ENCODE results near the gene FAM117A. TPM values are rescaled to one million over a fixed set of nuclear protein-coding genes. Genes with fewer than 3 reads are reported as not detected.
A peak's percentile ranks its signal among the peaks of the same experiment; 100 is the strongest.

Gene FAM117A
- total and polyA plus RNA-seq, 2 of the 4 experiments (the other 2 are of a cell fraction), result 0.72 to 3.4 TPM

GRCh38 chr17:49703557-49704277 lies 60.2 kb downstream of the FAM117A start:
- Histone ChIP-seq H3K4me3 (ENCODE audit: insufficient read depth, low read depth, low read length) (no peak overlapping the region), H3K4me1 (ENCODE audit: control insufficient read depth, insufficient read depth, low read length) (peaks cover 3% of the 10 kb centered on the region), H3K27me3 (ENCODE audit: control insufficient read depth, insufficient read depth, low read length) (no peaks in the 10 kb centered on the region), H3K4me2 (ENCODE audit: low read depth, low read length) (no peak overlapping the region), H3K9me3 (ENCODE audit: control insufficient read depth, insufficient read depth, low read length) (no peaks in the 10 kb centered on the region), H3K9ac (ENCODE audit: low read depth, low read length) (no peak overlapping the region), H3K9me1 (ENCODE audit: insufficient read depth, low read length) (peaks cover 2% of the 10 kb centered on the region; the same call in 1 of the 2 replicates), H4K20me1 (ENCODE audit: insufficient read depth, low read length) (no peaks in the 10 kb centered on the region), H2AK5ac (ENCODE audit: low read depth, low read length) (no peak overlapping the region), H2BK5ac (ENCODE audit: low read depth, low read length, poor library complexity, severe bottlenecking) (no peak overlapping the region), H2BK20ac (ENCODE audit: low read depth, low read length) (no peak overlapping the region), H2AFZ (replicated peaks; ENCODE audit: low read length, poor library complexity) (no peak overlapping the region), H2BK15ac (ENCODE audit: low read depth, low read length) (no peak overlapping the region), H3K23ac (ENCODE audit: low read depth, low read length) (no peak overlapping the region), H3K27ac (ENCODE audit: insufficient read depth, low read length) (no peak overlapping the region), H2BK120ac (ENCODE audit: low read depth, low read length) (no peak overlapping the region), H3K14ac (replicated peaks; ENCODE audit: low read depth, low read length) (no peak overlapping the region), H3K18ac (ENCODE audit: low read depth, low read length) (no peak overlapping the region), H4K91ac (ENCODE audit: insufficient read depth, low read depth, low read length) (no peak overlapping the region), H4K5ac (ENCODE audit: low read depth, low read length) (no peak overlapping the region), H3K36me3 (ENCODE audit: control insufficient read depth, insufficient read depth, low read length) (peaks cover 51% of the 10 kb centered on the region), H4K8ac (ENCODE audit: low read depth in 2 of 2, low read length in 2 of 2) (no peak overlapping the region), H3K4ac (ENCODE audit: low read depth, low read length) (no peak overlapping the region), H2AK9ac (replicated peaks; ENCODE audit: low read depth, low read length, poor library complexity) (no peak overlapping the region), H3K79me1 (ENCODE audit: low read depth in 1 of 2, low read length in 2 of 2) (peaks cover 26 to 34% of the 10 kb centered on the region in 2 experiments), H3K56ac (ENCODE audit: extremely low read depth, insufficient read depth, low read length) (no peak overlapping the region)
- ATAC-seq (ENCODE audit: low read depth), result no peak
- no TSS peak for BruUV-seq (replicated peaks)
- 100% methylated on average over 1 of the region's 6 CpGs; no CpG with 5 or more reads in 1 of the 2 experiments for WGBS, 2 experiments (ENCODE audit: extremely low coverage in 2 of 2, insufficient read length in 1 of 2)
- CTCF ChIA-PET, result interaction anchor here (0.9 to 1.0 kb wide), 2 partner anchors 8 to 134 kb away, joined by 3 to 6 read pairs; no protein-coding TSS in a partner anchor
- in situ Hi-C loops (cut with MboI; ENCODE audit: low sequenced_read_pairs), result loop anchor here (10.0 kb wide), 1 partner anchor 291 kb away; the partner anchor contains the start of gene DLX3
- dilution Hi-C loops (cut with HindIII; ENCODE audit: low sequenced_read_pairs, unreplicated experiment), result no loop called here
- POLR2A ChIA-PET (ENCODE audit: unreplicated experiment), result no interaction called here
- TF ChIP-seq CTCF (conservative IDR thresholded peaks at IDR 0.05; ENCODE audit: low read depth, low read length) (peak; percentile 48), SMC3 (IDR thresholded peaks at IDR 0.05; ENCODE audit: low read depth, low read length) (peak; percentile 61), MAFK (IDR thresholded peaks at IDR 0.05; ENCODE audit: low read depth, low read length) (no peak), RAD21 (IDR thresholded peaks at IDR 0.05; ENCODE audit: low read length) (peak; percentile 52), CEBPB (IDR thresholded peaks at IDR 0.05; ENCODE audit: low read depth, low read length) (no peak), POLR2A (IDR thresholded peaks at IDR 0.05; ENCODE audit: low read depth, low read length) (no peak), RCOR1 (IDR thresholded peaks at IDR 0.05; ENCODE audit: insufficient replicate concordance, low read length) (no peak)
- peak; percentile 39 for DNase-seq
- intact Hi-C loops (cut with micrococcal nuclease), result loop anchor here (2.0 kb wide), 1 partner anchor 295 kb away; no protein-coding TSS in a partner anchor
